SJSA1 (cell line): ENCODE data around the gene CHRM2. TPM values are rescaled to one million over a fixed set of nuclear protein-coding genes. Genes with fewer than 3 reads are reported as not detected.

Source experiments
- DNase-seq, 2 experiments: peaks; one replicate each; pipeline ENCODE4 v3.0.0-alpha.2; 2015 to 2020; ENCODE audit warnings: low spot score in 2 of 2, low read depth in 1 of 2
- H3K27ac ChIP-seq: fragments of 250-450 bp; sonication (Bioruptor Pico); 2 replicates; pipeline ENCODE4 v1.5.1; 2020; ENCODE audit warnings: mild to moderate bottlenecking, moderate library complexity
- H3K27me3 ChIP-seq: fragments of 250-450 bp; sonication (Bioruptor Pico); replicated peaks from 2 replicates; pipeline ENCODE4 v1.5.1; 2020; ENCODE audit warnings: mild to moderate bottlenecking, moderate library complexity
- H3K36me3 ChIP-seq: fragments of 250-450 bp; sonication (Bioruptor Pico); 2 replicates; pipeline ENCODE4 v1.5.1; 2020; ENCODE audit warnings: mild to moderate bottlenecking
- H3K4me1 ChIP-seq: fragments of 250-450 bp; sonication (Bioruptor Pico); replicated peaks from 2 replicates; pipeline ENCODE4 v1.6.1; 2021; ENCODE audit warnings: mild to moderate bottlenecking
- H3K4me3 ChIP-seq: fragments of 250-450 bp; sonication (Bioruptor Pico); 2 replicates; pipeline ENCODE4 v1.5.1; 2020; ENCODE audit warnings: mild to moderate bottlenecking
- H3K9me3 ChIP-seq: fragments of 250-450 bp; sonication (Bioruptor Pico); replicated peaks from 2 replicates; pipeline ENCODE4 v1.5.1; 2020; ENCODE audit warnings: mild to moderate bottlenecking
- total RNA-seq: library from RNA; depleted of rRNA; stranded (reverse); fragments of >200 nt; shearing (Covaris generic); gene quantifications from 2 replicates; pipeline ENCODE4 v1.2.3, GENCODE V29; 2014

Gene CHRM2
- total RNA-seq, 1 experiment from 2014 or later = 0.24 TPM

GRCh38 chr7:136874393-136875032, 6.1 kb downstream of the CHRM2 start:
- Histone ChIP-seq H3K27me3 (peaks cover 35% of the 10 kb centered on the region), H3K4me3 (no peak overlapping the region), H3K27ac (no peak overlapping the region), H3K4me1 (peaks cover 20% of the 10 kb centered on the region), H3K9me3 (no peaks in the 10 kb centered on the region), H3K36me3 (no peaks in the 10 kb centered on the region)
- no peak for DNase-seq

GRCh38 chr7:136877509-136877908, 9.1 kb downstream of the CHRM2 start:
- H3K36me3 ChIP-seq = no peaks in the 10 kb centered on the region
- H3K4me3 ChIP-seq = no peak overlapping the region
- no peaks in the 10 kb centered on the region for H3K9me3 ChIP-seq
- H3K27me3 ChIP-seq = peaks cover 7% of the 10 kb centered on the region; the same call in 1 of the 2 replicates
- no peak overlapping the region for H3K27ac ChIP-seq
- no peaks in the 10 kb centered on the region for H3K4me1 ChIP-seq
- no peak for DNase-seq

DNA sequence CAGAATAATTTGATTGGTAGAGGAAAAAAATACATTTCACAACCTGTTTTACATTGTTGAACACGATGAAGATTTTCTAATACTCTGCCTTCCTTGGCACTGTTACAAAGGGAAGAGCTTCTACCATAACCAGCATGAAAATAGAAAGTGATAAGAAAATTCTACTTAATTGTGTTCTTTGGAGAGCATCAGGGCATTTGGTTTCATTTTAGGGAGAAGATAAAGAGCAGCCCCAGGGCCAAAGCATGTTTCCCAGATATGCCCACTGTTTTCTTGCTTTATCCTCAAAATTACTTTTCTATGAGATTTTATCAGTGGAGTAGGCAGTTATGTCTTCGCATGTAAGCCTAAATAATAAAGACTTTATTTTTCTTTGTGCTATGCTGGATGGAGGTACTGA, 9.5 kb downstream of the CHRM2 start:
- Histone ChIP-seq H3K27ac (no peak overlapping the region), H3K36me3 (no peaks in the 10 kb centered on the region), H3K4me1 (no peaks in the 10 kb centered on the region), H3K27me3 (0 out of 2 replicates have a peak, but pooled peaks cover 4% of the 10 kb centered on the region), H3K4me3 (no peak overlapping the region), H3K9me3 (no peaks in the 10 kb centered on the region)
- no peak for DNase-seq

DNA sequence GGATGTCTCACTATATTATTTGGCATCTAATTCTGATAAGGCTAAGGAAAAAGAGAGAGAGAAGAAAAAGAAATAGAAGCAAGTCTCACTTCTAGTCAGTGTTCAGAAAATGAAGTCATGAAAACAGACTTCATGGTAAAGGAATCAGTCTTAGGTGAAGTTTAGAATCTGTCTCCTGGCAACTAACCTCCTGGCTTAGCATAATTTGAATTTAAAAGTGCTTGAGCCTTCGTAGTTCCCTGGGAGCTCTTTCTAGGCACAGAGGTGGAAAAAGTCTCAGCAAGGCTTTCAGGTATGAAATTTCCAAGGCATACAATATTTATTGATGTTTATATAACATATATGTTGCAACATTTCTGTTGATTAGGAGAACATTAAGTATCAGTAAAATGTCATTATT, 10.4 kb downstream of the CHRM2 start:
- Histone ChIP-seq H3K4me3 (no peak overlapping the region), H3K36me3 (no peaks in the 10 kb centered on the region), H3K4me1 (no peaks in the 10 kb centered on the region), H3K27me3 (0 out of 2 replicates have a peak, but pooled peaks cover 1% of the 10 kb centered on the region), H3K9me3 (no peaks in the 10 kb centered on the region), H3K27ac (no peak overlapping the region)
- no peak for DNase-seq

DNA sequence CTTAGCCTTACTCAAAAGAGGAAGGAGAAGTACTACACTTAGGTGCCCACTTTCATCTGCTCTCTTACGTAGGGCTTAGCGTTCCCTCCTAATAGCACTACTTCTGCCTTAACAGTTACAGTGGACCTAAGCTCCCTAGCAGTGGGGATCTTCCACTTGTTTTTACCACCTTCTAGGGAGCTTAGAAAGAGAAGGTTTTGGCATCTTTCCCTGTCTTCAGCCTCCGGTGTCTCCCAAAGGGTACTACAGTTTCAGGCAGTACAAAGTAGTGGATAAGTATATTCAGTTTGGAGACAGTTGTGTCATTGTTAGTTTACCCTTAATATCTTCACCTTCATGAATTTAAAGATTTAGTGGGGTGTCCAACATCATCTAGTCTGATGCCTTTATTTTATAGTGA, 14.6 kb downstream of the CHRM2 start:
- DNase-seq = no peak
- Histone ChIP-seq H3K4me3 (no peak overlapping the region), H3K27ac (no peak overlapping the region)

DNA sequence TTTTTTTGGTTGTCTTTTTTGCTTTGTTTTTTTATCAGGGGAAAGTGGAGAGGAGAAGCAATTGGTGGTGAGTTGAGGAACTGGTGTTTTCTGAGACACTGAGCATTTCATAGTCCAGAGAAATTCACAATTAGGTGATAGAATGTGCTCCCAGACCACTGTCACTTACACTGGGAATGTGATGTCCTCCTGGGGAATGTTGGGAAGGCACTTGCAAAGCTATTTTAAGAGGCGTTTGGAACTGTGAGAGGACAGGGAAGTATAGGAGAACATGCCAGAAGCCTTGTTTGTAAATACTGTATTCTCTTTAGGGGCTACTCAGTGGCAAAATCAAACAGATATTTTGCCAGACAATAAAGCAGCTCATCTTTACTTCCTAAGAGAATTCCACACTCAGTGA, 16.0 kb downstream of the CHRM2 start:
- H3K4me3 ChIP-seq = no peak overlapping the region
- H3K36me3 ChIP-seq = no peaks in the 10 kb centered on the region
- no peak overlapping the region for H3K27ac ChIP-seq
- no peaks in the 10 kb centered on the region for H3K9me3 ChIP-seq
- DNase-seq = no peak
- no peaks in the 10 kb centered on the region for H3K4me1 ChIP-seq
- no peaks in the 10 kb centered on the region for H3K27me3 ChIP-seq

More for the DNA sequence above, 14.6 kb downstream of the CHRM2 start:
- Histone ChIP-seq H3K4me1 (no peaks in the 10 kb centered on the region), H3K36me3 (no peaks in the 10 kb centered on the region), H3K27me3 (no peaks in the 10 kb centered on the region), H3K9me3 (no peaks in the 10 kb centered on the region)

GRCh38 chr7:136887317-136887716, 18.9 kb downstream of the CHRM2 start:
- no peaks in the 10 kb centered on the region for H3K27me3 ChIP-seq
- no peaks in the 10 kb centered on the region for H3K9me3 ChIP-seq
- no peak overlapping the region for H3K27ac ChIP-seq
- no peaks in the 10 kb centered on the region for H3K36me3 ChIP-seq
- no peak overlapping the region for H3K4me3 ChIP-seq
- no peak for DNase-seq
- no peaks in the 10 kb centered on the region for H3K4me1 ChIP-seq

GRCh38 chr7:136890399-136890798, 21.9 kb downstream of the CHRM2 start:
- Histone ChIP-seq H3K4me1 (no peaks in the 10 kb centered on the region), H3K27ac (no peak overlapping the region), H3K27me3 (no peaks in the 10 kb centered on the region), H3K36me3 (no peaks in the 10 kb centered on the region), H3K4me3 (no peak overlapping the region), H3K9me3 (no peaks in the 10 kb centered on the region)
- no peak for DNase-seq

GRCh38 chr7:136891850-136892249, 23.4 kb downstream of the CHRM2 start:
- Histone ChIP-seq H3K27me3 (no peaks in the 10 kb centered on the region), H3K4me3 (no peak overlapping the region), H3K36me3 (no peaks in the 10 kb centered on the region), H3K9me3 (no peaks in the 10 kb centered on the region), H3K4me1 (no peaks in the 10 kb centered on the region), H3K27ac (no peak overlapping the region)
- DNase-seq = no peak

GRCh38 chr7:136894789-136895188, 26.3 kb downstream of the CHRM2 start:
- DNase-seq = no peak
- no peak overlapping the region for H3K27ac ChIP-seq
- no peaks in the 10 kb centered on the region for H3K36me3 ChIP-seq
- H3K4me3 ChIP-seq = no peak overlapping the region
- H3K9me3 ChIP-seq = no peaks in the 10 kb centered on the region
- no peaks in the 10 kb centered on the region for H3K27me3 ChIP-seq
- H3K4me1 ChIP-seq = no peaks in the 10 kb centered on the region

GRCh38 chr7:136897676-136898075, 29.2 kb downstream of the CHRM2 start:
- Histone ChIP-seq H3K9me3 (no peaks in the 10 kb centered on the region), H3K4me1 (no peaks in the 10 kb centered on the region), H3K27ac (no peak overlapping the region), H3K36me3 (no peaks in the 10 kb centered on the region), H3K4me3 (no peak overlapping the region), H3K27me3 (no peaks in the 10 kb centered on the region)
- DNase-seq = no peak

GRCh38 chr7:136900005-136900404, 31.6 kb downstream of the CHRM2 start:
- Histone ChIP-seq H3K36me3 (no peaks in the 10 kb centered on the region), H3K9me3 (no peaks in the 10 kb centered on the region), H3K27ac (no peak overlapping the region), H3K27me3 (no peaks in the 10 kb centered on the region), H3K4me1 (no peaks in the 10 kb centered on the region), H3K4me3 (no peak overlapping the region)
- no peak for DNase-seq

DNA sequence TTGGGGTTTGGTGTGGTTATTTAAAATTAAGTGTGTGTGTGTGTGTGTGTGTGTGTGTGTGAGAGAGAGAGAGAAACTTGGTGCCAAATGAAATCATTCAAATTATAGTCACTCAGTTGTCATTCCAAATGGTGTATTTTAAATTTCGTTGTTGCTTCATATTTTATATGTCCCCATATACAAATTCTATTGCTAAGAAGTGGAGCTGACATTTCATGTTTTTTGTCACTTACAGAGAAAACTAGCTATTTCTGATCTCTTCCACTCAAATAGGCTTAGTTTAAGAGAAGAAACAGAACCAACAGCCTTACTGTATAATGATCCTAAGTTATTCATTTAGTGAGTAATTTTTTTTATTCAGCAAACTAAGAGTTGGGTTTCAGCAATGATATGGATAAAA, 42.3 kb downstream of the CHRM2 start:
- Histone ChIP-seq H3K4me3 (no peak overlapping the region), H3K4me1 (no peaks in the 10 kb centered on the region), H3K9me3 (no peaks in the 10 kb centered on the region), H3K27me3 (no peaks in the 10 kb centered on the region), H3K36me3 (no peaks in the 10 kb centered on the region), H3K27ac (no peak overlapping the region)
- DNase-seq = no peak

DNA sequence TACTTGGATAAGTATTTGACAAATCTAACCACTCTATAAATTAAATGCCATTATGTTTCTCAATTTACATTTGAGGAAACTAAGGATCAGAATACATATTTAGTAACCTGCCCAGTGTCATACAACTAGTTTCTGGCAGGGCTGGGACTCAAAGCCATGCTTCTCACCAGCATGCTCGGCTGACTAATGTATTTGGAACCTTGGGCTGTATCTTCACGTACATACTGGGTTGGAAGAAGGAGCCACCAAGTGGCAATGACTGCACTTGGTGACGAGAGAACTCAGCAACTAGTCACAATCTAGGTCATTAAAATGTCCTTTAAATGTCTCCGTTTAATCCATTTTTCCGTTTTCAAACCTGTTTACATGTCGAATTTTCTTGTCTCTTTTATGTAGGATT, 42.9 kb downstream of the CHRM2 start:
- DNase-seq = no peak
- no peaks in the 10 kb centered on the region for H3K9me3 ChIP-seq
- H3K4me1 ChIP-seq = no peaks in the 10 kb centered on the region
- H3K27ac ChIP-seq = no peak overlapping the region
- no peaks in the 10 kb centered on the region for H3K27me3 ChIP-seq
- no peaks in the 10 kb centered on the region for H3K36me3 ChIP-seq
- no peak overlapping the region for H3K4me3 ChIP-seq

GRCh38 chr7:136912339-136912738, 43.9 kb downstream of the CHRM2 start:
- DNase-seq = no peak
- H3K27ac ChIP-seq = no peak overlapping the region
- no peak overlapping the region for H3K4me3 ChIP-seq
- no peaks in the 10 kb centered on the region for H3K9me3 ChIP-seq
- H3K36me3 ChIP-seq = no peaks in the 10 kb centered on the region
- H3K4me1 ChIP-seq = no peaks in the 10 kb centered on the region
- no peaks in the 10 kb centered on the region for H3K27me3 ChIP-seq
